ENCODE measurements around the gene APC.

The APC gene

GRCh38 chr5:112735702-112736101, 2.0 kb upstream of the APC start:
- no peak for DNase-seq
- Histone ChIP-seq H3K4me3 (ENCODE audit: insufficient read depth, low read depth, low read length, poor library complexity, severe bottlenecking) (no peak overlapping the region), H3K4me1 (ENCODE audit: control insufficient read depth, insufficient read depth, low read length, poor library complexity, severe bottlenecking) (peaks cover 5% of the 10 kb centered on the region), H3K9me3 (ENCODE audit: control insufficient read depth, low read length) (no peaks in the 10 kb centered on the region), H3K27ac (ENCODE audit: insufficient read depth, low read length, poor library complexity, severe bottlenecking) (no peak overlapping the region), H3K27me3 (replicated peaks; ENCODE audit: control insufficient read depth, insufficient read depth, low read length, poor library complexity, severe bottlenecking) (no peaks in the 10 kb centered on the region), H3K36me3 (ENCODE audit: control insufficient read depth, insufficient read depth, low read length) (no peaks in the 10 kb centered on the region)

GRCh38 chr5:112737070-112737462, 619 bp upstream of the APC start:
- no peaks in the 10 kb centered on the region for H3K9me3 ChIP-seq (ENCODE audit: control insufficient read depth, low read length)
- no peaks in the 10 kb centered on the region for H3K36me3 ChIP-seq (ENCODE audit: control insufficient read depth, insufficient read depth, low read length)
- H3K4me3 ChIP-seq (ENCODE audit: insufficient read depth, low read depth, low read length, poor library complexity, severe bottlenecking): peak overlapping the region; percentile 72
- peaks cover 5% of the 10 kb centered on the region for H3K4me1 ChIP-seq (ENCODE audit: control insufficient read depth, insufficient read depth, low read length, poor library complexity, severe bottlenecking)
- no peak overlapping the region for H3K27ac ChIP-seq (ENCODE audit: insufficient read depth, low read length, poor library complexity, severe bottlenecking)
- no peak for DNase-seq
- H3K27me3 ChIP-seq (replicated peaks; ENCODE audit: control insufficient read depth, insufficient read depth, low read length, poor library complexity, severe bottlenecking): no peaks in the 10 kb centered on the region

GRCh38 chr5:112738191-112738560, 491 bp downstream of the APC start:
- Histone ChIP-seq H3K36me3 (ENCODE audit: control insufficient read depth, insufficient read depth, low read length) (no peaks in the 10 kb centered on the region), H3K4me1 (ENCODE audit: control insufficient read depth, insufficient read depth, low read length, poor library complexity, severe bottlenecking) (peaks cover 3% of the 10 kb centered on the region), H3K27me3 (replicated peaks; ENCODE audit: control insufficient read depth, insufficient read depth, low read length, poor library complexity, severe bottlenecking) (no peaks in the 10 kb centered on the region), H3K4me3 (ENCODE audit: insufficient read depth, low read depth, low read length, poor library complexity, severe bottlenecking) (peak overlapping the region; percentile 72), H3K9me3 (ENCODE audit: control insufficient read depth, low read length) (no peaks in the 10 kb centered on the region), H3K27ac (ENCODE audit: insufficient read depth, low read length, poor library complexity, severe bottlenecking) (no peak overlapping the region)
- DNase-seq: no peak

GRCh38 chr5:112742424-112742823, 4.7 kb downstream of the APC start:
- DNase-seq: no peak
- no peak overlapping the region for H3K27ac ChIP-seq (ENCODE audit: insufficient read depth, low read length, poor library complexity, severe bottlenecking)

GRCh38 chr5:112743631-112744030, 5.9 kb downstream of the APC start:
- Histone ChIP-seq H3K9me3 (ENCODE audit: control insufficient read depth, low read length) (no peaks in the 10 kb centered on the region), H3K4me1 (ENCODE audit: control insufficient read depth, insufficient read depth, low read length, poor library complexity, severe bottlenecking) (no peaks in the 10 kb centered on the region), H3K4me3 (ENCODE audit: insufficient read depth, low read depth, low read length, poor library complexity, severe bottlenecking) (no peak overlapping the region), H3K36me3 (ENCODE audit: control insufficient read depth, insufficient read depth, low read length) (no peaks in the 10 kb centered on the region), H3K27me3 (replicated peaks; ENCODE audit: control insufficient read depth, insufficient read depth, low read length, poor library complexity, severe bottlenecking) (no peaks in the 10 kb centered on the region), H3K27ac (ENCODE audit: insufficient read depth, low read length, poor library complexity, severe bottlenecking) (no peak overlapping the region)
- no peak for DNase-seq

More at GRCh38 chr5:112742424-112742823, 4.7 kb downstream of the APC start:
- Histone ChIP-seq H3K27me3 (replicated peaks; ENCODE audit: control insufficient read depth, insufficient read depth, low read length, poor library complexity, severe bottlenecking) (no peaks in the 10 kb centered on the region), H3K9me3 (ENCODE audit: control insufficient read depth, low read length) (no peaks in the 10 kb centered on the region), H3K4me1 (ENCODE audit: control insufficient read depth, insufficient read depth, low read length, poor library complexity, severe bottlenecking) (peaks cover 3% of the 10 kb centered on the region), H3K4me3 (ENCODE audit: insufficient read depth, low read depth, low read length, poor library complexity, severe bottlenecking) (no peak overlapping the region), H3K36me3 (ENCODE audit: control insufficient read depth, insufficient read depth, low read length) (no peaks in the 10 kb centered on the region)

- H3K27ac ChIP-seq (ENCODE audit: insufficient read depth, low read length, poor library complexity, severe bottlenecking): no peak overlapping the region
- H3K27me3 ChIP-seq (replicated peaks; ENCODE audit: control insufficient read depth, insufficient read depth, low read length, poor library complexity, severe bottlenecking): no peaks in the 10 kb centered on the region
- H3K4me3 ChIP-seq (ENCODE audit: insufficient read depth, low read depth, low read length, poor library complexity, severe bottlenecking): no peak overlapping the region
- H3K9me3 ChIP-seq (ENCODE audit: control insufficient read depth, low read length): no peaks in the 10 kb centered on the region
- no peaks in the 10 kb centered on the region for H3K36me3 ChIP-seq (ENCODE audit: control insufficient read depth, insufficient read depth, low read length)
- no peaks in the 10 kb centered on the region for H3K4me1 ChIP-seq (ENCODE audit: control insufficient read depth, insufficient read depth, low read length, poor library complexity, severe bottlenecking)
- DNase-seq: no peak
Measured at GRCh38 chr5:112752335-112752734, 14.7 kb downstream of the APC start.

- Histone ChIP-seq H3K9me3 (ENCODE audit: control insufficient read depth, low read length) (no peaks in the 10 kb centered on the region), H3K4me3 (ENCODE audit: insufficient read depth, low read depth, low read length, poor library complexity, severe bottlenecking) (no peak overlapping the region), H3K27ac (ENCODE audit: insufficient read depth, low read length, poor library complexity, severe bottlenecking) (no peak overlapping the region), H3K27me3 (replicated peaks; ENCODE audit: control insufficient read depth, insufficient read depth, low read length, poor library complexity, severe bottlenecking) (no peaks in the 10 kb centered on the region), H3K4me1 (ENCODE audit: control insufficient read depth, insufficient read depth, low read length, poor library complexity, severe bottlenecking) (no peaks in the 10 kb centered on the region), H3K36me3 (ENCODE audit: control insufficient read depth, insufficient read depth, low read length) (peaks cover 5% of the 10 kb centered on the region)
- no peak for DNase-seq
Measured at GRCh38 chr5:112755703-112756102, 18.0 kb downstream of the APC start.

- DNase-seq: no peak
- H3K36me3 ChIP-seq (ENCODE audit: control insufficient read depth, insufficient read depth, low read length): peaks cover 5% of the 10 kb centered on the region
- no peaks in the 10 kb centered on the region for H3K27me3 ChIP-seq (replicated peaks; ENCODE audit: control insufficient read depth, insufficient read depth, low read length, poor library complexity, severe bottlenecking)
- H3K4me3 ChIP-seq (ENCODE audit: insufficient read depth, low read depth, low read length, poor library complexity, severe bottlenecking): no peak overlapping the region
- H3K27ac ChIP-seq (ENCODE audit: insufficient read depth, low read length, poor library complexity, severe bottlenecking): no peak overlapping the region
- H3K9me3 ChIP-seq (ENCODE audit: control insufficient read depth, low read length): no peaks in the 10 kb centered on the region
- H3K4me1 ChIP-seq (ENCODE audit: control insufficient read depth, insufficient read depth, low read length, poor library complexity, severe bottlenecking): no peaks in the 10 kb centered on the region
Measured at GRCh38 chr5:112757468-112758208, 20.0 kb downstream of the APC start.

GRCh38 chr5:112758676-112759075, 21.0 kb downstream of the APC start:
- no peaks in the 10 kb centered on the region for H3K9me3 ChIP-seq (ENCODE audit: control insufficient read depth, low read length)
- peaks cover 5% of the 10 kb centered on the region for H3K36me3 ChIP-seq (ENCODE audit: control insufficient read depth, insufficient read depth, low read length)
- no peak overlapping the region for H3K4me3 ChIP-seq (ENCODE audit: insufficient read depth, low read depth, low read length, poor library complexity, severe bottlenecking)
- no peak overlapping the region for H3K27ac ChIP-seq (ENCODE audit: insufficient read depth, low read length, poor library complexity, severe bottlenecking)
- H3K27me3 ChIP-seq (replicated peaks; ENCODE audit: control insufficient read depth, insufficient read depth, low read length, poor library complexity, severe bottlenecking): no peaks in the 10 kb centered on the region
- DNase-seq: no peak
- no peaks in the 10 kb centered on the region for H3K4me1 ChIP-seq (ENCODE audit: control insufficient read depth, insufficient read depth, low read length, poor library complexity, severe bottlenecking)

GRCh38 chr5:112762113-112762810, 24.6 kb downstream of the APC start:
- H3K36me3 ChIP-seq (ENCODE audit: control insufficient read depth, insufficient read depth, low read length): peaks cover 5% of the 10 kb centered on the region
- H3K27ac ChIP-seq (ENCODE audit: insufficient read depth, low read length, poor library complexity, severe bottlenecking): no peak overlapping the region
- no peaks in the 10 kb centered on the region for H3K4me1 ChIP-seq (ENCODE audit: control insufficient read depth, insufficient read depth, low read length, poor library complexity, severe bottlenecking)
- H3K27me3 ChIP-seq (replicated peaks; ENCODE audit: control insufficient read depth, insufficient read depth, low read length, poor library complexity, severe bottlenecking): no peaks in the 10 kb centered on the region
- no peak overlapping the region for H3K4me3 ChIP-seq (ENCODE audit: insufficient read depth, low read depth, low read length, poor library complexity, severe bottlenecking)
- H3K9me3 ChIP-seq (ENCODE audit: control insufficient read depth, low read length): no peaks in the 10 kb centered on the region
- DNase-seq: no peak
